Suppressor macrophage (primary cell): ENCODE results near the gene ZNF75A.
"Not testable (repeated sequence)": the region's sequence is repeated elsewhere in the genome, so short reads cannot be mapped to it uniquely, and the experiment has no call there.

Experiments
- DNase-seq, 4 experiments: peaks; one replicate each; pipeline ENCODE4 v3.0.0-alpha.2; 2020 to 2022
- total RNA-seq, 17 experiments: gene quantifications; one replicate each; lab custom pipeline; 2026; ENCODE audit warnings: mixed read lengths in 6 of 17, inconsistent platforms in 3 of 17; lab: John Stamatoyannopoulos, UW

Gene ZNF75A
- total RNA-seq = 5.6 to 20.3 (median 12.7) reads per million in 17 experiments

DNA sequence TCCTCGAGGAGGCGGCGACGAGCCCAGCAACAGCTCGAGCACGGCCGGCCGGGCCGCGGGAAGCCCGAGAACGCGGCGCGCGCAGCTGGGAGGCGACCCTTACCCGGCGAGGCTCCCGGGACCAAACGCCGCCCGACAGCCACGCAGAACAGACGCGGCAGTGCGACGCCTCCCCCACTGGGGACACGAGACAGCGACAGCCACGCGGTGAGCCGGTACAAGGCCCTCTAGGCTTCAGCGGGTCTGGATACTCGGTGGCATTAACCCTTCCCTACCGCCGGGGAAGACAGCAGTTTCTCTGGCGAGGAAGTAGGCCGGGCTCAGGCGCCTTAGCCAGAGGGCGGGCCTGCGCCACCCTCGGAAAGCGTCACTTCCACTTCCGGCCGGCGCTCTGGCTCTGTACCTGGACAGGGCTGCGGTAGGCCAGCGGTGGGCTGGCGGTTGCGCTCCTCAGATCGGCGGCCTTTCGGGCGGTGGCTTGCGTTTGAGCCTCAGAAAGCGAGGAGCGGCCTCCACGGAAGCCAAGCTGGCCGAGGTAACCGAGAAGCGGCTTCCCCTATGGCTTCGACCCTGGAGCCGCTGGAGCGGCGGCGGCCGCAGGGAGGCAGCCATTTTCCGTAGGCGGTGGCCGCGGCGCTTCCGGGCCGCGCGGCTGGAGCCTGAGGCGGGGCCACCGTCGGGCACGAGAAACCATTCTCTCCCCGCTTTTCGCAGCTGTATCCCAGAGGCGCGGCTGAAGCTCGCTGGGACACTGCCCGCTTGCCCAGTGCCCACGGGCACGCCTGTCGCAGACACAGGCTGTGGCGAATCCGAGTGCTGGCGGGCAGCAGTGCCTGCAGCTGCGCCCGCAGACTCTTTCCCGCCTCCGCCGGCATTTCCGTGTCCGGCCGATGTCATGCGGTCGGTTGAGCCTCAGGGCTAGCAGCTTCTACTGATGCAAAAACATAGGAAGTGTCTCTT lies at the start of gene ZNF75A, which contains the start of gene TIGD7:
Gene ZNF75A, plus strand, starts transcription at position 389 of the 960 bp plus-strand sequence. CDS start 2,932 bp downstream, outside the sequence.
Gene TIGD7, minus strand, starts transcription at position 322 of the 960 bp plus-strand sequence. CDS start 4,816 bp downstream, outside the sequence.
- DNase-seq = peak; percentile 86 to 94 (median 92)

DNA sequence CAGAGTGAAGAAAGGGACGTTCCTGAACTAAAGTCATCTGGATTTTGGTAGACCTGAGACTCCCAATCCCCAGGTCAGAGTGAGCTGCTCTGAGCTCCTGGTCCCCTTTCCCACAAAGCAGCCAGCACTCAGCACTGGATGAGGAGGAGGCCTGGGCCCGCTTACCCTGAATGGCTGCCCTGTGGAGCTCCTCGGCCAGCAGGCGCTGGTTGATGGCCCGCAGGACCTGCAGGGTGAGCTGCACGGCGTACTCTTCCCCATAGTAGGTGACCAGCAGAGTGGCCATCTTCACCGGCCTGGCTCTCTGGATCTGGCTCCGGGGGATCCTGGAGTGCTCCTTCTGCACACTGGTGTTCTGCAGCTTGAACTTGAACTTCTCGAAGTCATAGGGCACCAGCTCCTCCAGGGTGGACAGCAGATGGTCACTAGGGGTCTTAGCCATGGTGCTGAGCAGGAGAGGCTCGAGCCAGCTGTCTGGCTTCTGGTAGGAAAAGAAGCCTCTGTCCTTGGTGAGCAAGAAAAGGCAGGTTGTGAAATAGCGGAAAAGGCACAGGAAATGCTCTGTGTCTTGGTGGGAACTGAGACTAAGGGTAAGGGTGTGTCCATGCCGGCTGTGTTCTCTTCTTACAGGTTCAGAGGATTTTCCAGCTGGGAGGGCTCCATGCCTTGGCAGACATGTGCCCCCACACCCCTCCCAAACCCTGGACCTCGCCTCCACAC lies 49.0 kb upstream of the ZNF75A start, which contains the start of gene MEFV:
Gene MEFV, minus strand, starts transcription at position 488 of the 720 bp plus-strand sequence. Its CDS starts 46 bp downstream, at position 442.
- peak; percentile 66 to 84 (median 78) for DNase-seq

DNA sequence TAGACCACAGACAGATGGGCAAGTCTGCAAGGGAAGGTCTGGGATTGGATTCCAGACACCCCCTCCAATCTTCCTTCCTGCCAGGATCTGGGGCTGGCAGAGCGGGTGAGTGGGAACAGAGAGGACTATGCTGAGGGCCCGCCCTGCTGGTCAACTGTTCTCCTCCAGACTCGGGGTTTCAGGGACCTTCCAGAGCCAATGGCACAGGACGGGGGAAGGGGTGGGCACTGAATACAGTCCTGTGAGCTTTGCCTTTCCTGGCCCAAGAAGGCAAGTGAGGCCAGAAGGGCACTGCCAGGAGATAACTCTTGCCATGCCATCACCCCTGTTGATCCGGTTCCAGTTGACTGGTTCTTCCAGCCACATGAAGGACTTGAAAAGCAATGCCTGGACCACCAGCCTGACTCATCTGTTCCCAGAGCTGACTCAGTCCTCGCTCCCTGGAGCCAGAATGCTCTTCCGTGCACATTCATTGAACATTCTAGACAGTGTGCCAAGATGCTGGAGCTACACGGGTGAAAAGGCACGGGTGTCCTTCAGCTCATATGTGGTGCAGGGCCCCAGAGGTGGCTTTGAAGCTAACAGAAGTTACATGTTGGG lies 48.3 kb upstream of the ZNF75A start:
- DNase-seq = peak in 1 of 4 experiments; percentile 14

DNA sequence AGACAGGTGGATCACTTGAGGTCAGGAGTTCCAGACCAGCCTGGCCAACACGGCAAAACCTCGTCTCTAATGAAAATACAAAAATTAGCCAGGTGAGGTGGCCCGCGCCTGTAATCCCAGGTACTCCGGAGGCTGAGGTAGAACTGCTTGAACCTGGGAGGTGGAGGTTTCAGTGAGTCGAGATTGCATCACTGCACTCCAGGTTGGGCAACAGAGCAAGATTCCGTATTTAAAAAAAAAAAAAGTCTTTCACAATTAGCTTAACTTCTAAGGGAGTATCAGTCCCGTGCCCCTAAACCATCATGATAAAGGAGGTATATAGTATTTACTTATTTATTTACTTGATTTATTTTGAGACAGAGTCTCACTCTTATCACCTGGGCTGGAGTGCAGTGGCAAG lies 45.5 kb upstream of the ZNF75A start:
- DNase-seq = peak in 3 of 4 experiments; percentile 44 to 49 (median 49)

DNA sequence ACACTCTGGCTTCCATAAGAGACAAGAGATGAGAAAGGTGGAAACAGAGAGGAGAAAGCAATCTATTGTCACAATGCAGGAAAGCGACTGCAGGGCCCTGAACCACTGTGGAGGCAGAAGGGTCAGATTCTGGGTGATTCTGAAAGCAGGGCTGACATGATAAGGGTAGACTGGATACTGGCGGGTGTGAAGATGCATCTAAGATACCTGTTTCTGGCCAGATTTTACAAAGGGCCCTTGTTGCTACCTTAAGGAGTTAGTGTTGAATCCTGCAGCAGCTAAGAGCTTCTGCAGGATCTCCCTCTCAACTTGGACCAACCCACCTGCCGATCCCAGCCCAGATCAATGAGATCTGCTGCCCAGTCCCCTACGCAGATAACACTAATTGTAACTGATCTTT lies 42.8 kb upstream of the ZNF75A start:
- no peak for DNase-seq

DNA sequence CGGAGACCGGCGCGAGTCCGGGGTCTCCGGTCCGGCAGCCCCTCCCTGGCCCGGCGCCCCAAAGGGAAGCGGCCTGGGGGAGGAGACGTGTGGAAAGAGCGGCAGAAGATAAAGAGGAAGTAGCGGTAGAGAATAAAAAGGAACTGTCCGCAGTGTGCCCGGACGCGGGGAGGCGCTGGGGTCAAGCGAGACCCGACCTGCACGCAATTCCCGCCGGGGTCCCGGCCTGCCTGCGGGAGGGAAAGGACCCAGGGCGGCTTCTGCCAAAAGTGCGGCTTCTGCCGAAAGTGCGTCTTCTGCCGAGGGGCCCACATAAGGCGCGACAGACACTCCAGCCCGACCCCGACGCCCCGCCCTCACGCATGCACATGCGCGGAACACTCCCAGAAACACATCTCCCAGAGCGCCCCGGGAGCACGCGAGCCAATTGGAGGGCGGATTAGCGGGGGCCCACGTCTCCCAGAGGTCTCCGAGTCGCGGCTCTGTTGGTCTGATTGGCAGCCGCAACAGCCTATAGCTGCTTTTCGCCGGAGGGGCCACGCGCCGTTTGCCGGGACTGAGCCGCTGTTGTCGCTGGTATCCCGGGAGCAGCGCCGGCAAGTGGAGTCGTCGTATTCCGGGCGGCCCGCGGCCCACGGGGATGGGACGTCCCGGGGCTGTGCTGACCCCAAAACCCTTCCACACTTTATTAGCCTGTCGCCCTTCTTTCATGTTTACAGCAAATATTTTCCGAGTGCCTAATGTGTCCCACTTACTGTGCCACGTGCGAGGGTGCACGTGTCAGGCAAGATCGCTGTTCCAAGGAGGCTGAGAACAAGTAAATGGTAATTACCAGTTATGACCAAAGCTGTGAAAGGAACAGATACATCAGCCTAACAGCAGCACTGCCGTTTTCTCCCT lies 40.9 kb upstream of the ZNF75A start:
- peak; percentile 97 to 98 (median 98) for DNase-seq

DNA sequence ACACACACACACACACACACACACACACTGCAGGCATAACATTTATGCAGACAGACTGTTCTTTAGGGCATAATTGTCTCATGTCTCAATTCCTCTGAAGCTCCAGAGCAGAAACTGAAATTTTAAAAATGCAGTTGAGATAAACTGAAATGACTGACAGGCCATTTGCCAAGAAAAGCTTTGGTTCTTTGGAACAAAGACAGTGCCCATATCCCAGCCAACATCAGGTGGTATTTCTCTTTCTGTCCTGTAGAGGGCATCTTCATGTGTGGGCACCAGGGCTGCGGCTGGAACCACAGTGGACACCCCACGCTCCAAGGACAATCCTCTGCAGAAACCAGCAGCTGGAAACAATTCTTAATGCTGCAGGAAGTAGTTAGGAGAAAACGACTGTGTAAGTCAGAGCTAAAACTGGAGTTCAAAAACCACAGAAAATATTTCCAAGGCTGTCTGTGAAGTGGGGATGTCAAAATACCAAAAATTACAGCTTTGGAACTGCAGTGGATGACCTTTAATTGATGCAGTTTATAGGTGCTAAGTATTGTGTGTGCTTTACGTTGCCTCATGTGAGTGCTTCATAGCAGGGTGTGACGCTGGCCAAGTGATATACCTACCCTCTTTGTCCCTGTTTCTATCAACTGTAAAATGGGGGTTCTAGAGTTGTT lies 38.3 kb upstream of the ZNF75A start:
- peak in 3 of 4 experiments; percentile 31 to 34 (median 33) for DNase-seq

DNA sequence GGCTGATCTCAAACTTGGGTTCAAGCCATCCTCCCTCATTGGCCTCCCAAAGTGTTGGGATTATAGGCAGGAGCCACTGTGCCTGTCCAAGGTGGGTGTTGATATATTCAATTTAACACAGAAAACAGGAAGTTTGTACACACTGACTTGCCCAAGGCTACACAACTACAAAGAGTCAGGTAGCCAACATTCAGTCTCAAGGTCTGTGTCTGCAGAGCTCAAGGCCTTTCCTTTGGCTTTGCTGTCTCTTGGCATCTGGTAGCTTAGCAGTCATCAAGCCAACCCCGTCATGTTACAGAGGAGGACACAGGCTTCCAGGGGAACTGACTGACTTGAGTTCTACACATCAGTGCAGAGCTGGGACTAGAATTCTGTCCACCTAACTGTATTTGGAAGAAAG lies 37.0 kb upstream of the ZNF75A start:
- DNase-seq = no peak

DNA sequence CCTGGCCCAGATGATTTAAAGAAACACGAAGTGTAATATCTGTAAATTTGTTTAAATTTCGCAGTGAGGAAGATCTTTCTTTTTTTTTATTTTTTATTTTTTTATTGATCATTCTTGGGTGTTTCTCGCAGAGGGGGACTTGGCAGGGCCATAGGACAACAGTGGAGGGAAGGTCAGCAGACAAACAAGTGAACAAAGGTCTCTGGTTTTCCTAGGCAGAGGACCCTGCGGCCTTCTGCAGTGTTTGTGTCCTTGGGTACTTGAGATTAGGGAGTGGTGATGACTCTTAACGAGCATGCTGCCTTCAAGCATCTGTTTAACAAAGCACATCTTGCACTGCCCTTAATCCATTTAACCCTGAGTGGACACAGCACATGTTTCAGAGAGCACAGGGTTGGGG lies 34.6 kb upstream of the ZNF75A start:
- DNase-seq = not testable (repeated sequence)

DNA sequence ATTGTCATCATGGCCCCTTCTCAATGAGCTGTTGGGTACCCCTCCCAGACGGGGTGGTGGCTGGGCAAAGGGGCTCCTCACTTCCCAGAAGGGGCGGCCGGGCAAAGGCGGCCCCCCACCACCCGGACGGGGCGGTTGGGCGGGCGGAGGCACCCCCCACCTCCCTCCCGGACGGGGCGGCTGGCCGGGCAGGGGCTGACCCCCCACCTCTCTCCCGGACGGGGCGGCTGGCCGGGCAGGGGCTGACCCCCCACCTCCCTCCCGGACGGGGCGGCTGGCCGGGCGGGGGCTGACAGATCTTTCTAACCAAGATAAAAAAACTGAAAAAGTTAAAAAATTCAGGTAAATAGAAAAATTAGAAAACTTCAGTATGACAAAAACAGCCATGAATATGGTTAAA lies 34.0 kb upstream of the ZNF75A start:
- DNase-seq = not testable (repeated sequence)

DNA sequence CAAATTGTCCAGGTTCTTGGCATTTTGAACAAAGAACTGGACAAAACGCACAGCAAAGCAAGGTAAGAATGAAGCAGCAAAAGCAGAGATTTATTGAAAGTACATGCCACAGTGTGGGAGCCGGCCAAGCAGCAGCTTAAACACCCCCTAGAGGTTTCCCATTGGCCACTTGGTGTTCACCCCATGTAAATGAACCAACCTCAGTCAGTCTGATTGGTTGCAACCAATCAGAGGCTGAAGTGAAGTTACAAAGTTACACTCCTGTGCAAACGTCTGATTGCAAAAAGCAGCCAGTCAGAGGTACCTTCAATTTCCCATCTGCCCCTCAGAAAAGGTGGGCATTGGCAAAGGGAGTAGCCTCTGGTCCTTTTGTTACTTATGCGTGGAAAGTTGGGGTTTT lies 30.8 kb upstream of the ZNF75A start:
- DNase-seq = no peak

DNA sequence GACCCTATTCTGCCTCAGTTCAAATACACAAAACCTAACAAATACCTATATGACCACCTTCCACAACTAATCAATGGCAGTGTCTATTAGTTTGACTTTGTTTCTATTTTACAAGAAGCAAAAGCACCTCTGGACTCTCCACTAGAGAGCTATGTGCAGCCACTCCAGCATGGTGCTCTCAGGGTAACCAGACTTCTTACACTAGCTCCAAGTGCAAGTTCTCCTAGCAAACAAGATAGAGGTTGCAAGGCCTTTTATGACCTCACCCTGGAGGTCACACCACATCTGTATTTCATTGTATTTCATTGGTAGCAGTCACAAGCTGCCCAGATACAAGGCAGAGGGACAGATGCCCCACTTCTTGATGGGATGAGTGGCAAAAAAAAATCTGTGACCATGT lies 30.4 kb upstream of the ZNF75A start:
- DNase-seq = no peak

DNA sequence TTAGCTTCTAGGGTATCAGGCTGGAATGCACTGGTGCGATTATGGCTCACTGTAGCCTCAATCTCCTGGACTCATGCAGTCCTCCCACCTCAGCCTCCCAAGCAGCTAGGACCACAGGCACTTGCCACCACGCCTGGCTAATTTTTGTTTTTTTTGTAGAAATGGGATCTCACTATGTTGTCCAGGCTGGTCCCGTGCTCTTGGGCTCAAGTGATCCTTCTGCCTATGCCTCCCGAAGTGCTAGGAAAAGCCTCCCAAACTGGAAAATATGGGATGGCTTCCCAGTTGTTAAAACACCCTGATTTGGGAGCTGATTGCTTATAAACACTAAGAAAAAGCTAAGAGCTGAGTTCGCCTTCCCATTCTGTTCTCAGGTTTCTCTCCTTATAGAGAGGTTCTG lies 28.6 kb upstream of the ZNF75A start:
- no peak for DNase-seq

DNA sequence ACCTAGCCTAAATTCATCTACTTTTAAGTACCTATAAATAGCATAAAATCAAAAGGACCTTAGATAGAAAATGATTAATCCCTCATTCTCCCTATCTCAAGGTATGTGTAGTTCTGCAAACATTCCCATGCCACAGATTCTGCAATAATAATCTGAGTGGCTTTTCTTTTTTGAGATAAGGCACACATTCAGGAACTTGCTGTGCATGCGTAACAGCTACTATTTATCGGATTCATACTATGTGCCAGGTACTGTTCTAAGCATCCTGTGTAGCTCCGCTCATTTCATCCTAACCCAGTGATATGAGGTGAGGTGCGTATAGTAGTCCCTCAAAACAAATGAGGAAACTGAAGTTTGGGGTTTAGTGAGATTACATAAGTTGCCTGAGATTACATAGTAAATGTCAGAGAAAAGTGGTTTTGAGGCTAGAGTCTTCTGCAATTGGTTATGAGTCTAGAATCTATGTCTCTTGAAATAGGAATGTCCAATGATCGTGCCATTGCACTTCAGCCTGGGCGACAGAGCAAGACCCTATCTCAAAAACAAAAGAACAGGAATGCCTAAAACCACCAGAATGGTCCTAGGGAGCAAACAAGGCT lies 24.0 kb upstream of the ZNF75A start:
- no peak for DNase-seq

DNA sequence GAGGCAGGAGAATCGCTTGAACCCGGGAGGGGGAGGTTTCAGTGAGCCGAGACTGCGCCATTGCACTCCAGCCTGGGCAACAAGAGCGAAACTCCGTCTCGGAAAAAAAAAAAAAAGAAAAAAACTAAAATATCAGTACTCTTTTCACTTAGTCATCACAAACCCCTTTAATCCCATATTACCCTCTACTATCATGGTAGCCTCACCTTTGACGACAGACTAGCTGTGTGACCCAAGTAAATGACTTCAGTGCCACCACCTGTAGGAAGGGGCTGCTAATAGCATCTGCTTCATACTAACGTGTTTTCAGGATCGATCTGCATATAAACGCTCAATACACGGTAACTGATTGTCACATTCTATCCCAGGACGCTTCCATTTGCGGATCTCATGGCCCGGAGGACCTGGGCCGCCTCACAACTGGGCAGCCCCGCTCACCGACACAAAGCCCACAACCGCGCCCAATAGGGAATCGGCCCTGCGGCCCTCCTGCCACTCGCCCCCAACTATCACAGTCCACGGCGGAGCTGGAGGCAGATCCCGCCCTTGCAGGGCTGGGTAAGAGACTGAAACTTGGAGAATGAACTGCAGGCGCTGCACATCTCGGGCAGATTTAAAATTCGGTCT lies 23.1 kb upstream of the ZNF75A start:
- no peak for DNase-seq

DNA sequence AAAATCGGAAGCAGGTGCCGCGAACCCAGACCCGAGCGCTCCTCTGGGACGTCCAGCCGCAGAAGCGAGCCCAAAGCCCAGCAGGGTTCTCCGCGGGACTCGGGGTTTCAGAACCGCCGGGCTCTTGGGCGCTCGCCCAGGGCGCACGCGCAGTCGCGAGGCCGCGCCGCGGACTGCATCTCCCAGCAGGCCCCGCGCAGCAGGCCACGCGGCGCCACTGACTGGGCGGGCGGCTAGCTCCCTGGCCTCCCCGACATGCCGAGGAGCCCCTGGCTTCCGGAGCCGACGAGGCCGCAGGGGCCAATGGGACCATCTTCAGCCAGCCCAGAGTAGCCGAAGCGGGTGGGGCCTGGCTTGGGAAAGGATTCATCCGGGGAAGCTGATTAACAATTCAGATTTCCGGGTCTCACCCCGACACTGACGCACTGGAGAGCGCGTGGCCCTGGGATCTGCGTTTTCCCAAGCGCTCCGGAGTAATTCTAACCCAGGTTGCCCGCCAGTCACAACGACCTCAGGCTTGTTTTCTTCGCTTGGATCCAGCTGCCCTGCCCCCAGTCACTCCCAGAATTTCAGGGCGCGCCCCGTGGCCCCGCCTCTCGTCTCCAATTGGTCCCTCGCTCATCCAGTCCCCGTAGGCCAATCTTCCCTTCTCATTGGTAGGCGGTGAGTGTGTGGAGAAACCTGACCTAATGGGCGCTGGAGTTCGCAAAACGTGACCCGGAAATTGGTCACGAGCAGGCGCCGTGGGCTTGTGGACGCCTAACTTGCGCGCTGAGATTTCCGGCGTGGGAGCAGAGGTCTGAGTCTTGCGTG lies 22.4 kb upstream of the ZNF75A start, which contains the start of gene ZNF263:
Gene ZNF263, plus strand, starts transcription at position 762 of the 813 bp plus-strand sequence. CDS start 328 bp downstream, outside the sequence.
- DNase-seq = peak; percentile 98 to 99 (median 98)

DNA sequence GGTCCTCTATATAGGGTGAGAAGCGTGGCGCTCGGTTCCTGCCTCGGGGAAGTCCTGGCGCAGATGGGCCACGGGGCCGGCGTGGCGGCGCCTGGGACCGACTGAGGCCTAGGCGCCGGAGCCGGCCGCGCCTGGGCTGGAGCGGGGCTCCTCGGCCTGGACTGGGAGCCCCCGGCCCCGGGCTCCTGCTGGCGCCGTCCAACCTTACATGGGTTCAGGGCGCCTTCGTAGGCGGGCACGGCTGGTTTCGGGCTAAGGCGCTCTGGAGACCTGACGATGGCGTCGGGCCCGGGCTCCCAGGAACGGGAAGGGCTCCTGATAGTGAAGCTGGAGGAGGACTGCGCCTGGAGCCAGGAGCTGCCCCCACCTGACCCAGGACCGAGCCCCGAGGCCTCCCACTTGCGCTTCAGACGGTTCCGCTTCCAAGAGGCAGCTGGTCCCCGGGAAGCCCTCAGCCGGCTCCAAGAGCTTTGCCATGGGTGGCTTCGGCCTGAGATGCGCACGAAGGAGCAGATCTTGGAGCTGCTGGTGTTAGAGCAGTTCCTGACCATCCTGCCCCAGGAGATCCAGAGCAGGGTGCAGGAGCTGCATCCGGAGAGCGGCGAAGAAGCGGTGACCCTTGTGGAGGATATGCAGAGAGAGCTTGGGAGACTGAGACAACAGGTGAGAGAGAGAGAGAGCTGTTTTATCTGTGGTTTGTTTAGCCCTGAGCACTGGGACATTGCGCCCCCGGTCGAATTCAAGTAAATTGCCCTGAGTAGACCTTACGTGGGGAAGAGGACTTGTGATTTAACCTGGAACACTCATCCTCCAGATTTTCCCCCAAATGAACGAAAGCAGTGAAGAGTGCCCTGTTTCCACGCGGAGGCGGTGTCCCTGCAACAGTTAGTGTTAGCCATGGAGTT lies 21.5 kb upstream of the ZNF75A start:
- DNase-seq = peak; percentile 59 to 80 (median 66)

DNA sequence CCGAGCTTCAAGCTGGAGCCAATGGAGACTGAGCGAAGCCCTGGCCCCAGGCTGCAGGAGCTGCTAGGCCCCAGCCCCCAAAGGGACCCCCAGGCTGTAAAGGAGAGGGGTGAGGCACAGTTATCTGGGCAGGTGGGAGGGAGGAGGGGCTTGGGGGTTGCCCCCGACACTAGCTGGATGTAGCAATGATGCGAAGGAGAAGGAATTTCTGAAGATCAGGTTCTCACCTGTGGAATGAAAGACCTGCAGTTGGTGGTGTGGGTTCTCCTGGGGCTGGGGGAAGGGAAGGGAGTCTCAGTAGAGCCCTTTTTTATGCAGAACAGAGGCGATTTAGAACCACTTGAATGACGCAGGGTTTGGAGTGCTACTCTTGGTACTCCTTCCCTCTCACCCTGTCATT lies 20.2 kb upstream of the ZNF75A start:
- no peak for DNase-seq
